Skin epidermis (tissue), 12 donors: ENCODE results near the gene IL17RA.
A peak's percentile ranks its signal among the peaks of the same experiment; 100 is the strongest.

ENCODE experiments used
- H3K27ac ChIP-seq, 21 experiments: fragments of 200-600 bp; sonication (generic) in 11 of 21; one replicate each; pipeline ENCODE4 v1.5.0; 2020; ENCODE audit warnings: mild to moderate bottlenecking in 3 of 21, inconsistent platforms in 2 of 21, moderate library complexity in 2 of 21
- H3K4me3 ChIP-seq, 7 experiments: fragments of 200-600 bp; sonication (generic) in 2 of 7; one replicate each; pipeline ENCODE4 v1.5.0; 2020; ENCODE audit warnings: inconsistent platforms in 2 of 7, mild to moderate bottlenecking in 2 of 7, moderate library complexity in 1 of 7

Gene IL17RA

GRCh38 chr22:17084554-17085276 is at the start of gene IL17RA:
Gene IL17RA, plus strand, starts transcription at chr22:17085000. Its CDS starts 92 bp downstream, at chr22:17085092.
- H3K27ac ChIP-seq: peak within 1 kb of the TSS; percentile 79 to 99 (median 94)
- peak within 1 kb of the TSS; percentile 63 to 96 (median 85) for H3K4me3 ChIP-seq

- H3K4me3 ChIP-seq: no peak overlapping the region
- H3K27ac ChIP-seq: peak overlapping the region in 2 of 21 experiments; percentile 17 to 73
These were observed 49.6 kb upstream of the IL17RA start for GRCh38 chr22:17035246-17035645.

GRCh38 chr22:17035976-17036841 is 48.6 kb upstream of the IL17RA start:
- peak overlapping the region; percentile 25 to 59 (median 47) for H3K4me3 ChIP-seq
- peak overlapping the region in 18 of 21 experiments; percentile 5 to 89 (median 75) for H3K27ac ChIP-seq

- peak overlapping the region in 20 of 21 experiments; percentile 39 to 89 (median 80) for H3K27ac ChIP-seq
- H3K4me3 ChIP-seq: peak overlapping the region; percentile 26 to 59 (median 47)
These were observed 47.7 kb upstream of the IL17RA start for GRCh38 chr22:17036842-17037711.

- H3K27ac ChIP-seq: no peak overlapping the region
These were observed 41.3 kb upstream of the IL17RA start for GRCh38 chr22:17043521-17043920.

GRCh38 chr22:17046566-17047348 is 38.0 kb upstream of the IL17RA start:
- H3K4me3 ChIP-seq: no peak overlapping the region
- H3K27ac ChIP-seq: no peak overlapping the region

More at GRCh38 chr22:17043521-17043920, 41.3 kb upstream of the IL17RA start:
- H3K4me3 ChIP-seq: no peak overlapping the region

GRCh38 chr22:17047656-17048055 is 37.1 kb upstream of the IL17RA start:
- no peak overlapping the region for H3K4me3 ChIP-seq
- H3K27ac ChIP-seq: no peak overlapping the region

- H3K4me3 ChIP-seq: no peak overlapping the region
- H3K27ac ChIP-seq: no peak overlapping the region
These were observed 28.7 kb upstream of the IL17RA start for GRCh38 chr22:17056058-17056457.

GRCh38 chr22:17056807-17057206 is 28.0 kb upstream of the IL17RA start:
- no peak overlapping the region for H3K4me3 ChIP-seq
- H3K27ac ChIP-seq: no peak overlapping the region

- Histone ChIP-seq H3K4me3 (no peak overlapping the region), H3K27ac (no peak overlapping the region)
These were observed 26.6 kb upstream of the IL17RA start for GRCh38 chr22:17057959-17058814.

GRCh38 chr22:17060126-17060525 is 24.7 kb upstream of the IL17RA start:
- no peak overlapping the region for H3K27ac ChIP-seq

GRCh38 chr22:17063411-17064106 is 21.2 kb upstream of the IL17RA start:
- H3K27ac ChIP-seq: no peak overlapping the region
- no peak overlapping the region for H3K4me3 ChIP-seq

More at GRCh38 chr22:17060126-17060525, 24.7 kb upstream of the IL17RA start:
- no peak overlapping the region for H3K4me3 ChIP-seq

- Histone ChIP-seq H3K27ac (no peak overlapping the region), H3K4me3 (no peak overlapping the region)
These were observed 20.2 kb upstream of the IL17RA start for GRCh38 chr22:17064498-17065100.

GRCh38 chr22:17065433-17065832 is 19.4 kb upstream of the IL17RA start:
- Histone ChIP-seq H3K27ac (no peak overlapping the region), H3K4me3 (no peak overlapping the region)

- Histone ChIP-seq H3K27ac (no peak overlapping the region), H3K4me3 (no peak overlapping the region)
These were observed 11.9 kb upstream of the IL17RA start for GRCh38 chr22:17072877-17073276.

GRCh38 chr22:17074648-17075002 is 10.2 kb upstream of the IL17RA start:
- H3K27ac ChIP-seq: no peak overlapping the region

GRCh38 chr22:17077255-17077654 is 7.5 kb upstream of the IL17RA start:
- Histone ChIP-seq H3K27ac (no peak overlapping the region), H3K4me3 (no peak overlapping the region)

More at GRCh38 chr22:17074648-17075002, 10.2 kb upstream of the IL17RA start:
- no peak overlapping the region for H3K4me3 ChIP-seq
